ENCODE data around the gene PDE8B. TPM values are rescaled to one million over a fixed set of nuclear protein-coding genes. Genes with fewer than 3 reads are reported as not detected.

Gene PDE8B
- total RNA-seq, 4 donors from 2014 or later, result 1.1 to 3.9 (median 1.5) TPM

- Histone ChIP-seq H3K9me3 (no peaks in the 10 kb centered on the region), H3K4me3 (no peak overlapping the region), H3K4me1 (no peaks in the 10 kb centered on the region), H3K36me3 (no peaks in the 10 kb centered on the region), H3K27ac (no peak overlapping the region), H3K27me3 (no peaks in the 10 kb centered on the region)
- no peak for DNase-seq (ENCODE audit: low spot score in 2 of 2)
- TF ChIP-seq POLR2AphosphoS5 (IDR thresholded peaks at IDR 0.05) (no peak), EP300 (IDR thresholded peaks at IDR 0.05) (no peak), CTCF (IDR thresholded peaks at IDR 0.05) (no peak), POLR2A (IDR thresholded peaks at IDR 0.05) (no peak)
- 66% methylated on average over 4 of the region's 4 CpGs for WGBS
These were observed 39.5 kb downstream of the PDE8B start for GRCh38 chr5:77250021-77250420.

GRCh38 chr5:77251921-77252320 lies 41.4 kb downstream of the PDE8B start:
- TF ChIP-seq POLR2AphosphoS5 (IDR thresholded peaks at IDR 0.05) (no peak), CTCF (IDR thresholded peaks at IDR 0.05) (no peak), EP300 (IDR thresholded peaks at IDR 0.05) (no peak), POLR2A (IDR thresholded peaks at IDR 0.05) (no peak)
- H3K4me1 ChIP-seq, result no peaks in the 10 kb centered on the region
- no peak for DNase-seq (ENCODE audit: low spot score in 2 of 2)
- H3K9me3 ChIP-seq, result no peaks in the 10 kb centered on the region
- WGBS, result 76% methylated on average over 3 of the region's 3 CpGs
- no peak overlapping the region for H3K27ac ChIP-seq
- no peak overlapping the region for H3K4me3 ChIP-seq
- no peaks in the 10 kb centered on the region for H3K27me3 ChIP-seq
- no peaks in the 10 kb centered on the region for H3K36me3 ChIP-seq

GRCh38 chr5:77255617-77256016 lies 45.1 kb downstream of the PDE8B start:
- no peaks in the 10 kb centered on the region for H3K36me3 ChIP-seq
- H3K4me1 ChIP-seq, result no peaks in the 10 kb centered on the region
- TF ChIP-seq POLR2AphosphoS5 (IDR thresholded peaks at IDR 0.05), result no peak
- TF ChIP-seq POLR2A (IDR thresholded peaks at IDR 0.05), result no peak
- TF ChIP-seq CTCF (IDR thresholded peaks at IDR 0.05), result no peak
- TF ChIP-seq EP300 (IDR thresholded peaks at IDR 0.05), result no peak
- H3K4me3 ChIP-seq, result no peak overlapping the region
- DNase-seq (ENCODE audit: low spot score in 2 of 2), result no peak
- H3K27me3 ChIP-seq, result no peaks in the 10 kb centered on the region
- H3K27ac ChIP-seq, result no peak overlapping the region
- H3K9me3 ChIP-seq, result no peaks in the 10 kb centered on the region
- 61% methylated on average over 6 of the region's 6 CpGs for WGBS

- H3K27ac ChIP-seq, result no peak overlapping the region
- H3K4me1 ChIP-seq, result no peaks in the 10 kb centered on the region
- H3K27me3 ChIP-seq, result no peaks in the 10 kb centered on the region
- no peaks in the 10 kb centered on the region for H3K36me3 ChIP-seq
- WGBS, result 97% methylated on average over 1 of the region's 1 CpG
- H3K9me3 ChIP-seq, result no peaks in the 10 kb centered on the region
- no peak overlapping the region for H3K4me3 ChIP-seq
- DNase-seq (ENCODE audit: low spot score in 2 of 2), result no peak
- no peak for TF ChIP-seq EP300 (IDR thresholded peaks at IDR 0.05)
- TF ChIP-seq CTCF (IDR thresholded peaks at IDR 0.05), result no peak
- no peak for TF ChIP-seq POLR2AphosphoS5 (IDR thresholded peaks at IDR 0.05)
- TF ChIP-seq POLR2A (IDR thresholded peaks at IDR 0.05), result no peak
These were observed 45.9 kb downstream of the PDE8B start for GRCh38 chr5:77256406-77256805.

DNA sequence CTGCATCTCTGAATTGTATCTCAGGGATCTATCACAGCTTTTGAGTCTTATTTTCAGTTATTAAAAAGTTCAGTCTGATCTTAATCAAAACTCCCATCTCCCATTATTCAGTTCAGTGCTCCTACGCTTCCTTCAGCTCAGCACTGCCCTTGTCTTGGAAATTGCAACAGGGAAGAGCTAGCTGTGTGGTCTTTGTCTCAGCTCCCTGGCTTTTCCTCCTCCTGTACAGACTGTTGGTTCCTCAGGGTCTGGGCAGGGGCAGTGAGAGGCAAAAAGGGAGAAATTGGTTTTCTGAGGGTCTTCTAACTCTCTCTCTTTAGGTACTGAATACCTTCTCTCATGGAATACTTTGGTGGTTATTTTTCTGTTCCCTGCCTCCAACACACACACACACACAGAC lies 48.2 kb downstream of the PDE8B start:
- no peaks in the 10 kb centered on the region for H3K9me3 ChIP-seq
- H3K27me3 ChIP-seq, result no peaks in the 10 kb centered on the region
- H3K4me1 ChIP-seq, result no peaks in the 10 kb centered on the region
- no peak for DNase-seq (ENCODE audit: low spot score in 2 of 2)
- no peak overlapping the region for H3K4me3 ChIP-seq
- no peak overlapping the region for H3K27ac ChIP-seq
- TF ChIP-seq EP300 (IDR thresholded peaks at IDR 0.05) (no peak), CTCF (IDR thresholded peaks at IDR 0.05) (no peak), POLR2A (IDR thresholded peaks at IDR 0.05) (no peak), POLR2AphosphoS5 (IDR thresholded peaks at IDR 0.05) (no peak)
- WGBS, result 86% methylated on average over 1 of the region's 1 CpG
- H3K36me3 ChIP-seq, result no peaks in the 10 kb centered on the region

Measured in suprapubic skin (tissue), 4 donors.